ENCODE measurements around the gene ATXN2.

- TF ChIP-seq, protein P1, sequence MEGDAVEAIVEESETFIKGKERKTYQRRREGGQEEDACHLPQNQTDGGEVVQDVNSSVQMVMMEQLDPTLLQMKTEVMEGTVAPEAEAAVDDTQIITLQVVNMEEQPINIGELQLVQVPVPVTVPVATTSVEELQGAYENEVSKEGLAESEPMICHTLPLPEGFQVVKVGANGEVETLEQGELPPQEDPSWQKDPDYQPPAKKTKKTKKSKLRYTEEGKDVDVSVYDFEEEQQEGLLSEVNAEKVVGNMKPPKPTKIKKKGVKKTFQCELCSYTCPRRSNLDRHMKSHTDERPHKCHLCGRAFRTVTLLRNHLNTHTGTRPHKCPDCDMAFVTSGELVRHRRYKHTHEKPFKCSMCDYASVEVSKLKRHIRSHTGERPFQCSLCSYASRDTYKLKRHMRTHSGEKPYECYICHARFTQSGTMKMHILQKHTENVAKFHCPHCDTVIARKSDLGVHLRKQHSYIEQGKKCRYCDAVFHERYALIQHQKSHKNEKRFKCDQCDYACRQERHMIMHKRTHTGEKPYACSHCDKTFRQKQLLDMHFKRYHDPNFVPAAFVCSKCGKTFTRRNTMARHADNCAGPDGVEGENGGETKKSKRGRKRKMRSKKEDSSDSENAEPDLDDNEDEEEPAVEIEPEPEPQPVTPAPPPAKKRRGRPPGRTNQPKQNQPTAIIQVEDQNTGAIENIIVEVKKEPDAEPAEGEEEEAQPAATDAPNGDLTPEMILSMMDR (conservative IDR thresholded peaks at IDR 0.05; ENCODE audit: low read length): no peak
- no peak for TF ChIP-seq EZH2phosphoT487 (IDR thresholded peaks at IDR 0.05; ENCODE audit: borderline replicate concordance, low read depth, low read length)
Measured at GRCh38 chr12:111635524-111635923, 36.4 kb upstream of the ATXN2 start.
